Globus pallidus (tissue), 1 donor: Measurements from ENCODE around the gene DIDO1.

Experiments used
- DNase-seq: peaks from one replicate; pipeline ENCODE4 v3.0.0-alpha.2; 2015; ENCODE audit warnings: low spot score

The DIDO1 gene

DNA sequence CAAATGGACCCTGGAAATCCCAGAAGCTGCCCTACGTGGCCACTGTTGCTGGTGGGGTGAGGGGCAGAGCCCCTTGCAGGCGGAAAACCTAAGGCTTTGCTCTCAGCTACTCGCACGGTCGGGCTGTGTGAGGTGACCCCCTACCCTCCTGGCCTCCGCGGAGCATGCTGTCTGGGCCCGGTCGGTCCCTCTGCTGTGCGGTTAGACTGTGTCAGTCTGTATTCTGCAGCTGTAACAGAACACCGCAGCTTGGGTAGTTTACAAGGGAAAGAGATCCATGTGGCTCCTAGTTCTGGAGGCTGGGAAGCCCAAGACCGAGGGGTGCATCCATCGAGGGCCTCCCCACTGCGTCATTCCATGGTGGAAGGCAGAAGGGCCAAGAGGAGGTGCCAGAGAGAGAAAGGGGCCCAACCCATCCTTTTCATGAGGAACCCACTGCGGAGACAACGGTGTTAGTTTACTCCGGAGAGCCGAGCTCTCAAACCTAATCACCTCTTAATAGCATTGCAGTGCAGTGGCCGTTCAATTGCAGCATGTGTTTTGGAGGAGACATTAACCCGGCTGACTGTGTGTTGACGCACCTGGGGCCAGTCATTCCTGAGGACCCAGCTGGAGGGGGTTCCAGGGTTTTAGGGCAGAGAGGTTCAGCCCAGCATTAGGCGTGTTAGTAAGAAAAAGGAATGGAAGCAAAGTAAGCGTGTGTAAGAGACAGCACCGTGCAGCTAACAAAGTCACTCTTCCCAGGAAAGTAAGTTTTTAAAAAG lies 91.2 kb downstream of the DIDO1 start:
- DNase-seq, result no peak

DNA sequence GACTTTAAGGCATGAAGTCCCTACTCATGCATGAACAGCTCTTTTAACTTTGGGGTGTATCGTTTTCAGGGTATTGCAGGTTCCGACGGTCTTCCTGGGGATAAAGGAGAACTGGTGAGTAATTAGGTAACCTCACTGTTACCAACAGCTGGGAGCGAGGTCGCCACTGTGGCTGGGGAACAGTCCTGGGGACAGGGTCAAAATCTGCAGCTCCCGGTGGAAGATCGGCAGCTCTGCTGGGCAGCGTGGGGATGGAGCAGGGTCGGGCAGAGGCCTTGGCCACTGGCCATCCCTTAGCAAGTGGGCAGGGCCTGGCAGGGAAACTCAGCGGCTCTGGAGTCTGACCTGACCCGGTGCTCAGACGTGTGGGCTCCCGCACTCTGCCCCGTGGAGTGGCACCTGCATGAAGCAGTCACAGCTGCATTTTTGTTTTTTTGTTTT lies 93.3 kb downstream of the DIDO1 start:
- DNase-seq, result no peak

DNA sequence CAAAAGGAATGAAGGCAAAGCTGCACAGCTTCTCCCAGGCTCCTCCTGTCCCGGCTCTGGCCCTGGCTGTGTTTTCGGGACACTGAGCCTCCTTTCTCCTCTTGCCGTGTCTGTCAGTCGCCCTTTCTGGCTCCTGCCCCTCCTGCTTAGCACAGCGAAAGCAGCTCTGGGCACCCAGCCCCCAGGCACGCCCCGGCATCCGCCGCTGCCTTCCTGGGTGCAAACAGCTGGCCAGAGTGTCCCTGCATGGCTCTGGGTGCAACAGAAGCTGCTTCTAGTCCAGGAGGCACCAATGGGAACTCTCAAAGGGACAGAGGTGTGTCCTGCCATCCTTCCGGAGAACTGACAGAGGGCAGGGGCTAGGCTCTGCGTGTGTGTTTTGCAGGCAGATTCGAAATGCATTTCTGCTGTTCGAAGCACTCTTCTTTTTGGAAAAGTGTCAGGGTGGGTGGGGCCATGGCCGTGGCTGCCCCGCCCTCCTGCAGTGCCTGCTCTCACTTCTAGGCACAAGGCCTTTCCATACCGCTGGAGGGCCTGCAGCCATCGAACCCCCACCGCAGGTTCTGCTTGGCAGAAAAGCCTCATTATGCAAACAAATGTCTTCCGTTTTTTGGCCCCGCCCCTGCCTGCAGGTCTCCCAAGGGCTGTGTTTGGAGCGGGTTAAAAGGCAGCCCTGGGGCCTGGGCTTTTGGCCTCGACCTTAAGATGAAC lies 93.9 kb downstream of the DIDO1 start:
- DNase-seq, result peak; percentile 37

DNA sequence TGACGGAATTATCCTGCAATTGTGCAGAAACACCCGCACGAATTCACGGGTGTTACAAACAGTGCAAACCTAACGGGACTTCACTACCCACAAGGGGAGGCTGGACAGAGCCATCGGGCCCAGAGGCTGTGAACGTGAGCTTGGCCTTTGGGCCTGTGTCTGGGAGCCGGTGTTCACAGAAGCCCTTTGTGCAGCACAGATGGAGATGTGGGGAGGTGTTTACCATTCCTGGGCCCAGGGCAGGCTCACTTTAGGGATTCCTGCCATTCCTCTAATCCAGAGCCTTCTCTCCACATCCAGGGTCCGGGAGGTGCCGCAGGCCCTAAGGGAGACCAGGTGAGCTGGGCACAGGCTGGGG lies 94.5 kb downstream of the DIDO1 start:
- peak; percentile 31 for DNase-seq

DNA sequence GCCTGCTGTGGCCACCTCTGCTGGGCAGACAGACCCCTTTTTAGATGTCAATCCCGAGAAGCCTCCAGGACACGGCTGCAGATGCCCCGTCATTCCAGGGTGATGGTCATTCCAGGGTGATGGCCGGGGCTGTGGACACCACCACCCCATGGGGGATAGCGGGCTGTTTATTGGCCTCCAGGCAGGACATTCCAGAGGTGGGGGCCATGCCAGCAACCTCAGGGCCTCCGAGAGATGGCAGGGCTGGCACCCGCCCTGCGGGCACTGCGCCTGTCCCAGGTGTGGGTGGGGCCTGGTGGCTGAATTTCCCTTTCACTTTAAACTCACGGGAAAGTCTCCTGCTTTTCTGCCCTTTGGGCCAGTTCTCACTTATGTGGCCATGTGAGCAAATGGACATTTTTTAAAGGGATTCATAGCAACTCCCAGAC lies 94.9 kb downstream of the DIDO1 start:
- no peak for DNase-seq

DNA sequence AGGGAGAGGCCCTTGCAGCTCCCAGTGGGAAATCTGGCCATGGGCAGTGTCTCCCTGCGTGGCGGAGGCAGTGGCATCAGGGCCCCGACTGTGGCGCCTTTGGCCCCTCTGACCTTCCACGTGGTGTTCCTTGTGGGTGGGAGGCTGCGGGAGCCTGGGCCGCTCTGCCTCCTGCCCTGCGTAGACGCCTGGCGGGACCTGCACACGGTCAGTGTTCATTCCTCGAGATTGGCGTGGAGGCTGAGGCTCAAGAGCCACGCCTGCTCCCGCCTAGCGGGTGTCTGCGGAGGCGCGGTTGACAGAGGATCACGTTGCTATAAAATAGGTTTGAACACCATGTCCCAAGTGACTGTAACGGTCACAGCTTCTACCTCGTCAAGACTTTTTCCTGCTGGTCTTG lies 95.5 kb downstream of the DIDO1 start:
- no peak for DNase-seq

DNA sequence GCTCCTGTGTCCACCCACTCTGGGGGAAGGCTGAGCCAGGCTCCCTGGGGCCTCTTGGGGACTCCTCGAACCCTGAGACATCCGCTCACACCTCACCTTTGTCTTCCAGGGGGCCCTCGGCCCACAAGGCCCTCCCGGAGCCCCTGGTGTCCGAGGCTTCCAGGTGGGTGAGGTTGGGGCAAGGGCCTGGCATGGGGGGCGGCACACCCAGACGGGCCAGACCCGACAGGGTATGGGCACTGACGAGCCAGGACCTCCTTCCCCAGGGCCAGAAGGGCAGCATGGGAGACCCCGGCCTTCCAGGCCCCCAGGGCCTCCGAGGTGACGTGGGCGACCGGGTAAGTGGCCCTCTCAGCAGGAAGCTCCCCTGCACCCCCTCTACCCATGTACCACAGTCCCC lies 96.1 kb downstream of the DIDO1 start:
- no peak for DNase-seq

DNA sequence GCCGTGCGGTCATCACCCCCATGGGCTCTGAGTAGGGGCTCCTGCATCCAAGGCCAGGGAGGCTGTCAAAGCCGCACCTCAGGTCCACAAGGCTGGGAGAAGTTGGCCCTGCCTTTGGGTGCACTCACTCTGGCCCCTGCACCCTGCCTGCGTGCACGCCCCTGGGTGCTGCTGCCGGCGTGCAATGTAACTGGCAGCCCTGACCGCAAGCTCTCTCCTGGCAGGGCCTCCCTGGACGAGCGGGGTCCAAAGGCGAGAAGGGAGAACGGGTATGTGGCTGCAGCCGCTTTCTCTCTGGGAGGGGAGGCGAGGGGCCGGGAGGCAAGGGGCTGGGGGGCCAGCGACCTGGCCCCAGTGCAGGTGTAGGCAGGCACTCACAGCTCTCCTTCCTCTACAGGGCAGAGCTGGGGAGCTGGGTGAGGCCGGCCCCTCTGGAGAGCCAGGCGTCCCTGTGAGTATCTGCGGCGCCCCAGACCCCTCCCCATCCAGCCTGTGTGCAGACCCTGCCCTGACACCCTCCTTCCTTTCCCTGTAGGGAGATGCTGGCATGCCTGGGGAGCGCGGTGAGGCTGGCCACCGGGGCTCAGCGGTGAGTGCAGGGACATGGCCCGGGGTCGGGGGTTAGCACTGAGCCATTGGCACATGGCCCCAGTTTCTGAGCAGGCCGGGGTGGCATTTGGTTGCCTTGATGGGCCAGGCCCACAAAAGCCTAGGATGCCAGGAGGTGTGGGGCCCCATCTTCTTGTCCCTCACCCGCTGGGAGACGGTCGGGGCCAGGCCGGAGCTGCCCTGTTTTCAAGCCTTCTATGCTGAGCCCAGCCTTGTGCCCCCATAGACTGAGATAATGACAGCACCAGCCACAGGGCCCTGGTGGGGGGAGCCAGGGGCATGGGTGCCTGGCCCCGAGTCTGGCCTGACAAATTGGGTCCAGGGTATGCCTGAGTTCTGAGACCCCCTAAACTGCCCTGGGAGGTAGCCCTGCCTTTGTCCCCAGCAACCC lies 96.8 kb downstream of the DIDO1 start:
- DNase-seq, result no peak

DNA sequence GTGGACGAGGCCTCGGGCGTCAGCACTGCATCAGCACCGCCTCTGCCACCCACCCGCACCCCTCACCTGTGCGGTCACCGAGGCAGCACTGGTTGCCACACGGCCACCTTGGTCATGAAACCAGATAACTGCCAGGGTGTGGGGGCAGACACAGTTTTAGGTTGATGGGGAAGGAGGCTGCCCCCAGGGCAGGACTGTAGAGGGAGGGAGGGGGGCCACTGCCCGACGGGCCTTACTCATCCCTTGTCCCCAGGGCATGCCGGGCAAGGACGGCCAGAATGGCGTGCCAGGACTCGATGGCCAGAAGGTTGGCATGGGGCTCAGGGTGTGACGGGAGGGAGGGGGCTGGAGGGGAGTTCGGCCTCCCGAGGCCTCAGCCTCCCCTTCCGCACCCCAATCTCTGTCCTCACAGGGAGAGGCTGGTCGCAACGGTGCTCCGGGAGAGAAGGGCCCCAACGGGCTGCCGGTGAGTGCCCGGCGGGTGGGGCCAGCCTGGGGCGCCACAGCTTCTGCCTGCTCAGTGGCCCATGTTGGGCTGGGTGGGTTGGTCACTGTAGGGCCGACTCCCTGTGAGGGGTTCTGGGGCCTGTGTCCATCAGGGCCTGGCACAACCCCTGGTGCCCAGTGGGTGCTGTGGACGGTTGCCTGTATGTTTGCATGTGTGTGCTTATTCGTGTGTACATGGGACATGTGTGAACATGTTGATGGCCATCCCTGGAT lies 97.6 kb downstream of the DIDO1 start:
- no peak for DNase-seq

DNA sequence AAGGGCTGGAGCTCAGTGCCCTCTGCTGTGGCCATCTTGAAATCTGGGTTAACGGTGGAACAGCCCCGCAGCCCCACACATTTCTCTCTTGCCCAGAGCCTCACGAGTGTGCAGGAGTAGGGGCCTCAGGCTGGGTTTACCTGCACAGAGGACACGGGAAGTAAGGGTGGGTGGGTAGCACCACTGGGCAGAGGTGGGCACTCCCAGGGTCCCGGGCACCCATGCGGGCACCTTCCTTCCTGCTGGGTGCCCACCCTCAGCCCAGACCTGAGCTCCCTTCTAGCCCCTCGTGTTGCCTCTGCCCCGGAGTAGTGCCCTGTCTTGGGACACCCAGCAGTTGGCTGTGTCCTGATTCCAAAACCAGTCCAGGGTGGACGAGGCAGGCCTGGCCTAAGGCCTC lies 98.3 kb downstream of the DIDO1 start:
- DNase-seq, result no peak
